HepG2 (cell line): ENCODE data around the gene FYB2.

Experiments
- RBFOX2 ChIP-seq: fragments of 200-400 bp; formaldehyde crosslinking; IDR thresholded peaks from 2 replicates; pipeline ENCODE4 v1.6.1; 2017; ENCODE audit warnings: low read depth, mild to moderate bottlenecking, low read length
- ZNF24 ChIP-seq: fragments of 450-650 bp; IDR thresholded peaks from 2 replicates; pipeline ENCODE4 v1.6.1; 2017; ENCODE audit warnings: antibody characterized with exemption, mild to moderate bottlenecking
- ZNF550 ChIP-seq: sonication (generic); formaldehyde crosslinking; IDR thresholded peaks from 2 replicates; pipeline ENCODE4 v1.4.0; 2020; ENCODE audit warnings: mild to moderate bottlenecking, missing genetic modification reagents, borderline replicate concordance
- TF ChIP-seq, protein P1 (sequence below): sonication (generic); formaldehyde crosslinking; IDR thresholded peaks from 2 replicates; pipeline ENCODE4 v1.5.0; 2020; ENCODE audit warnings: mild to moderate bottlenecking, missing genetic modification reagents, moderate library complexity
- TF ChIP-seq, protein P2 (sequence below): sonication (generic); formaldehyde crosslinking; IDR thresholded peaks from 2 replicates; pipeline ENCODE4 v1.8.0; 2022; ENCODE audit warnings: mild to moderate bottlenecking, missing genetic modification reagents

GRCh38 chr1:56671085-56671484 lies 148.1 kb downstream of the FYB2 start:
- no peak for TF ChIP-seq ZNF550 (CRISPR knock-in tag)
- TF ChIP-seq ZNF24: no peak
- no peak for TF ChIP-seq RBFOX2
- TF ChIP-seq, protein P1, sequence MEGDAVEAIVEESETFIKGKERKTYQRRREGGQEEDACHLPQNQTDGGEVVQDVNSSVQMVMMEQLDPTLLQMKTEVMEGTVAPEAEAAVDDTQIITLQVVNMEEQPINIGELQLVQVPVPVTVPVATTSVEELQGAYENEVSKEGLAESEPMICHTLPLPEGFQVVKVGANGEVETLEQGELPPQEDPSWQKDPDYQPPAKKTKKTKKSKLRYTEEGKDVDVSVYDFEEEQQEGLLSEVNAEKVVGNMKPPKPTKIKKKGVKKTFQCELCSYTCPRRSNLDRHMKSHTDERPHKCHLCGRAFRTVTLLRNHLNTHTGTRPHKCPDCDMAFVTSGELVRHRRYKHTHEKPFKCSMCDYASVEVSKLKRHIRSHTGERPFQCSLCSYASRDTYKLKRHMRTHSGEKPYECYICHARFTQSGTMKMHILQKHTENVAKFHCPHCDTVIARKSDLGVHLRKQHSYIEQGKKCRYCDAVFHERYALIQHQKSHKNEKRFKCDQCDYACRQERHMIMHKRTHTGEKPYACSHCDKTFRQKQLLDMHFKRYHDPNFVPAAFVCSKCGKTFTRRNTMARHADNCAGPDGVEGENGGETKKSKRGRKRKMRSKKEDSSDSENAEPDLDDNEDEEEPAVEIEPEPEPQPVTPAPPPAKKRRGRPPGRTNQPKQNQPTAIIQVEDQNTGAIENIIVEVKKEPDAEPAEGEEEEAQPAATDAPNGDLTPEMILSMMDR (CRISPR knock-in tag): no peak
- TF ChIP-seq, protein P2, sequence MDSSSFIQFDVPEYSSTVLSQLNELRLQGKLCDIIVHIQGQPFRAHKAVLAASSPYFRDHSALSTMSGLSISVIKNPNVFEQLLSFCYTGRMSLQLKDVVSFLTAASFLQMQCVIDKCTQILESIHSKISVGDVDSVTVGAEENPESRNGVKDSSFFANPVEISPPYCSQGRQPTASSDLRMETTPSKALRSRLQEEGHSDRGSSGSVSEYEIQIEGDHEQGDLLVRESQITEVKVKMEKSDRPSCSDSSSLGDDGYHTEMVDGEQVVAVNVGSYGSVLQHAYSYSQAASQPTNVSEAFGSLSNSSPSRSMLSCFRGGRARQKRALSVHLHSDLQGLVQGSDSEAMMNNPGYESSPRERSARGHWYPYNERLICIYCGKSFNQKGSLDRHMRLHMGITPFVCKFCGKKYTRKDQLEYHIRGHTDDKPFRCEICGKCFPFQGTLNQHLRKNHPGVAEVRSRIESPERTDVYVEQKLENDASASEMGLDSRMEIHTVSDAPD (CRISPR knock-in tag): no peak
